ENCODE results near the gene ATRN. TPM values are rescaled to one million over a fixed set of nuclear protein-coding genes. Genes with fewer than 3 reads are reported as not detected.

Gene ATRN
- total and polyA plus RNA-seq, 2 experiments from 2014 or later = 2.2 to 18.3 TPM

DNA sequence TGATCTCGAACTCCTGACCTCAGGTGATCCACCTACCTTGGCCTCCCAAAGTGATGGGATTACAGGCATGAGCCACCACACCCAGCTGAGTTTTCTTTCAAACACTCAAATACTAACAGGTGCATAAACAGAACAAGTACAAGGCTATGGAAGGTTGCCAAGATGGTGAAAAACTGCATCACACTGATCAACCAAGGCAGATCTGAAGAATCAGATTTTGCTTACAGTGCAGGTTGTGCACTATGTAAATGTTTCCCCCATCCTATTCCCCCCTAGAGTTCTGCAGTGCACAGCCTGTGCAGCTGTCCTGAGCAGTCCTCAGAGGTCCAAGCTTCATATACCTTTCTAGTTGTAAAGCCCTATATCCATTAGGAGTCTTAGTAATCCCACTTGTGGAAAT, 119.3 kb downstream of the ATRN start:
- H3K27me3 ChIP-seq (ENCODE audit: insufficient read depth) = no peaks in the 10 kb centered on the region
- no peaks in the 10 kb centered on the region for H3K79me2 ChIP-seq (replicated peaks; ENCODE audit: insufficient read depth)
- H3K4me3 ChIP-seq = no peak overlapping the region
- no peak overlapping the region for H3K4me2 ChIP-seq
- no peaks in the 10 kb centered on the region for H3K36me3 ChIP-seq (ENCODE audit: insufficient read depth)
- Mint-ChIP-seq H3K9me3 (no peaks in the 10 kb centered on the region; the same call in 2 of the 3 replicates), H3K4me3 (no peak overlapping the region), H3K27ac (no peak overlapping the region), H3K4me1 (no peaks in the 10 kb centered on the region), H3K36me3 (ENCODE audit: low read depth) (peaks cover 30% of the 10 kb centered on the region), H3K27me3 (ENCODE audit: insufficient read depth, low read depth, poor library complexity) (peaks cover 4% of the 10 kb centered on the region)
- H3K4me1 ChIP-seq (ENCODE audit: insufficient read depth) = no peaks in the 10 kb centered on the region
- H3F3A ChIP-seq (replicated peaks; ENCODE audit: low read depth) = no peaks in the 10 kb centered on the region
- H3K27ac ChIP-seq (ENCODE audit: low read depth) = no peak overlapping the region
- H3K9me2 ChIP-seq (ENCODE audit: insufficient read depth) = no peaks in the 10 kb centered on the region
- DNase-seq (ENCODE audit: low spot score) (no peak), ATAC-seq (no peak)
- H2AFZ ChIP-seq = no peak overlapping the region
- TF ChIP-seq EZH2phosphoT487 (IDR thresholded peaks at IDR 0.05; ENCODE audit: unreplicated experiment) (no peak), STAT1 (IDR thresholded peaks at IDR 0.05; ENCODE audit: unreplicated experiment) (no peak), POLR2AphosphoS5 (IDR thresholded peaks at IDR 0.05; ENCODE audit: low read depth) (no peak), JUNB (IDR thresholded peaks at IDR 0.05; ENCODE audit: unreplicated experiment) (no peak), NANOG (IDR thresholded peaks at IDR 0.05; ENCODE audit: borderline replicate concordance) (no peak), ZNF331 (CRISPR knock-in tag; IDR thresholded peaks at IDR 0.05; ENCODE audit: low read depth) (no peak), EZH2 (IDR thresholded peaks at IDR 0.05; ENCODE audit: low read depth, unreplicated experiment) (no peak)
- TF ChIP-seq, protein P1, sequence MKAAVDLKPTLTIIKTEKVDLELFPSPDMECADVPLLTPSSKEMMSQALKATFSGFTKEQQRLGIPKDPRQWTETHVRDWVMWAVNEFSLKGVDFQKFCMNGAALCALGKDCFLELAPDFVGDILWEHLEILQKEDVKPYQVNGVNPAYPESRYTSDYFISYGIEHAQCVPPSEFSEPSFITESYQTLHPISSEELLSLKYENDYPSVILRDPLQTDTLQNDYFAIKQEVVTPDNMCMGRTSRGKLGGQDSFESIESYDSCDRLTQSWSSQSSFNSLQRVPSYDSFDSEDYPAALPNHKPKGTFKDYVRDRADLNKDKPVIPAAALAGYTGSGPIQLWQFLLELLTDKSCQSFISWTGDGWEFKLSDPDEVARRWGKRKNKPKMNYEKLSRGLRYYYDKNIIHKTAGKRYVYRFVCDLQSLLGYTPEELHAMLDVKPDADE (IDR thresholded peaks at IDR 0.05) = no peak
- H4K20me1 ChIP-seq (replicated peaks; ENCODE audit: insufficient read depth) = no peaks in the 10 kb centered on the region

DNA sequence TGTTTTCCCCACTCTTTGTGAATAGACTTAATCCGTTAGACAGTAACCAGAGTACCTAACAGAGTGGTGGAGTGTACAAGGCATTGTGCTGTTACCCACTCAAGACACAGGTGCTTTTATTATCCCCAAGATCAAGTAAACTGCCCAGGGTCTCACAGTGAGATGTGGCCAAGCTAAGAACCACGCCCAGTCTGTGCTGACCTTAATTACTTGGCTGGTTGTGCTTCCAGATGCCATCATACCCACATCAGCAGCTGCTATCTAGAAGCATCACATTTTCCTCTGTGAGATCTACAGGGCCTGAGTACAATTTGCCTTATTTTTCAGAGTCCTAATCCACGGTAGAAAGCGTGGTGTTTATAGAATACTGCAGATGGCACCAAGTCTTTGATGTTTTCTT, 122.1 kb downstream of the ATRN start:
- peaks cover 2% of the 10 kb centered on the region for H3K27me3 Mint-ChIP-seq (ENCODE audit: insufficient read depth, low read depth, poor library complexity)

DNA sequence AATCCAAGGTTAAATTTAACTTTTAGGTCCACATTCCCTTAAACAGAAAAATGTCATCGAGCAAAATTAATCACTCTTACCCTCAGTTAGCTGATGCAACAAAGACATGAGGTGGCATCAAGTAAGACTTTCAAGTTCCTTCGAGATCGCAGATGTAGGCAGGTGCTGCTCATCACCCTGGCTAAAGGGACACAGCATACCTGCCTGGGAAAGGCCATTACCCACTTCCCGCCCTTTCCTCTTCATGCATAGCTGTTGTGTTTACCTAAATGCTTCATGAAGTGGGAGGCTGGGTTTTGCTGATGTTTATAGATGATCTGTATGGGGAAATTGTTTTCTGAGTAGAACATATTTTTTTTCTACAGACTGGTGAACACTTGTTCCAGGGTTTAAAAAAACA, 124.7 kb downstream of the ATRN start:
- Histone ChIP-seq H3K4me1 (ENCODE audit: insufficient read depth) (no peaks in the 10 kb centered on the region), H3K4me3 (no peak overlapping the region), H3K27ac (ENCODE audit: low read depth) (no peak overlapping the region), H3K79me2 (replicated peaks; ENCODE audit: insufficient read depth) (no peaks in the 10 kb centered on the region), H3K27me3 (ENCODE audit: insufficient read depth) (no peaks in the 10 kb centered on the region), H3K9me2 (ENCODE audit: insufficient read depth) (no peaks in the 10 kb centered on the region), H2AFZ (no peak overlapping the region), H3K4me2 (no peak overlapping the region), H3F3A (replicated peaks; ENCODE audit: low read depth) (no peaks in the 10 kb centered on the region), H3K36me3 (ENCODE audit: insufficient read depth) (peaks cover 4% of the 10 kb centered on the region; the same call in 1 of the 2 replicates), H4K20me1 (replicated peaks; ENCODE audit: insufficient read depth) (no peaks in the 10 kb centered on the region; the same call in 1 of the 2 replicates)
- Mint-ChIP-seq H3K27ac (peak overlapping the region; percentile 21; the same call in 1 of the 2 replicates), H3K27me3 (ENCODE audit: insufficient read depth, low read depth, poor library complexity) (no peaks in the 10 kb centered on the region), H3K36me3 (ENCODE audit: low read depth) (peaks cover 4% of the 10 kb centered on the region; the same call in 2 of the 3 replicates), H3K4me1 (peaks cover 5% of the 10 kb centered on the region; the same call in 2 of the 3 replicates), H3K4me3 (no peak overlapping the region), H3K9me3 (no peaks in the 10 kb centered on the region)
- DNase-seq (ENCODE audit: low spot score) (peak; percentile 24), ATAC-seq (no peak)
- TF ChIP-seq STAT1 (IDR thresholded peaks at IDR 0.05; ENCODE audit: unreplicated experiment) = no peak
- TF ChIP-seq ZNF331 (CRISPR knock-in tag; IDR thresholded peaks at IDR 0.05; ENCODE audit: low read depth) = no peak
- TF ChIP-seq NANOG (IDR thresholded peaks at IDR 0.05; ENCODE audit: borderline replicate concordance) = no peak
- TF ChIP-seq, protein P2, sequence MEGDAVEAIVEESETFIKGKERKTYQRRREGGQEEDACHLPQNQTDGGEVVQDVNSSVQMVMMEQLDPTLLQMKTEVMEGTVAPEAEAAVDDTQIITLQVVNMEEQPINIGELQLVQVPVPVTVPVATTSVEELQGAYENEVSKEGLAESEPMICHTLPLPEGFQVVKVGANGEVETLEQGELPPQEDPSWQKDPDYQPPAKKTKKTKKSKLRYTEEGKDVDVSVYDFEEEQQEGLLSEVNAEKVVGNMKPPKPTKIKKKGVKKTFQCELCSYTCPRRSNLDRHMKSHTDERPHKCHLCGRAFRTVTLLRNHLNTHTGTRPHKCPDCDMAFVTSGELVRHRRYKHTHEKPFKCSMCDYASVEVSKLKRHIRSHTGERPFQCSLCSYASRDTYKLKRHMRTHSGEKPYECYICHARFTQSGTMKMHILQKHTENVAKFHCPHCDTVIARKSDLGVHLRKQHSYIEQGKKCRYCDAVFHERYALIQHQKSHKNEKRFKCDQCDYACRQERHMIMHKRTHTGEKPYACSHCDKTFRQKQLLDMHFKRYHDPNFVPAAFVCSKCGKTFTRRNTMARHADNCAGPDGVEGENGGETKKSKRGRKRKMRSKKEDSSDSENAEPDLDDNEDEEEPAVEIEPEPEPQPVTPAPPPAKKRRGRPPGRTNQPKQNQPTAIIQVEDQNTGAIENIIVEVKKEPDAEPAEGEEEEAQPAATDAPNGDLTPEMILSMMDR (conservative IDR thresholded peaks at IDR 0.05; ENCODE audit: low read depth in 2 of 2) = no peak
- TF ChIP-seq CREB1 (CRISPR knock-in tag; IDR thresholded peaks at IDR 0.05; ENCODE audit: low read depth) = no peak
- TF ChIP-seq EZH2 (IDR thresholded peaks at IDR 0.05; ENCODE audit: low read depth, unreplicated experiment) = no peak

More for the DNA sequence above, 122.1 kb downstream of the ATRN start:
- ATAC-seq (no peak), DNase-seq (ENCODE audit: low spot score) (no peak)
- Histone ChIP-seq H3K27me3 (ENCODE audit: insufficient read depth) (no peaks in the 10 kb centered on the region), H3K4me2 (no peak overlapping the region), H4K20me1 (replicated peaks; ENCODE audit: insufficient read depth) (no peaks in the 10 kb centered on the region; the same call in 1 of the 2 replicates), H3K4me1 (ENCODE audit: insufficient read depth) (no peaks in the 10 kb centered on the region), H3K9me2 (ENCODE audit: insufficient read depth) (no peaks in the 10 kb centered on the region), H3K79me2 (replicated peaks; ENCODE audit: insufficient read depth) (no peaks in the 10 kb centered on the region), H3F3A (replicated peaks; ENCODE audit: low read depth) (no peaks in the 10 kb centered on the region), H3K27ac (ENCODE audit: low read depth) (no peak overlapping the region), H2AFZ (no peak overlapping the region), H3K4me3 (no peak overlapping the region), H3K36me3 (ENCODE audit: insufficient read depth) (no peaks in the 10 kb centered on the region)
- Mint-ChIP-seq H3K36me3 (ENCODE audit: low read depth) (peaks cover 15% of the 10 kb centered on the region; the same call in 2 of the 3 replicates), H3K4me1 (peaks cover 5% of the 10 kb centered on the region; the same call in 2 of the 3 replicates), H3K27ac (no peak overlapping the region), H3K9me3 (no peaks in the 10 kb centered on the region), H3K4me3 (no peak overlapping the region)
- no peak for TF ChIP-seq EZH2phosphoT487 (IDR thresholded peaks at IDR 0.05; ENCODE audit: unreplicated experiment)
